Adrenal gland (tissue), 5 donors: ENCODE results near the gene TMEM135.

Source experiments
- POLR2A ChIP-seq, 2 donors: fragments of 450-650 bp; IDR thresholded peaks; one replicate each; pipeline ENCODE4 v1.6.1; 2017; ENCODE audit warnings: antibody characterized with exemption in 2 of 2, mild to moderate bottlenecking in 2 of 2, moderate library complexity in 1 of 2
- TF ChIP-seq, protein P1 (sequence below), 6 experiments: fragments of 450-650 bp in 4 of 6; fragments of 200-600 bp in 2 of 6; sonication (generic) in 1 of 6; IDR thresholded peaks; 1 replicate in 5 of 6; 2 replicates in 1 of 6; pipeline versions ENCODE4 v1.5.1 to v1.8.0; 2016 to 2021; ENCODE audit warnings: antibody characterized with exemption in 6 of 6, mild to moderate bottlenecking in 2 of 6, moderate library complexity in 1 of 6
- donor health status: DM: no; HTN: no; CAD: no.

GRCh38 chr11:87239531-87239930, 201.8 kb downstream of the TMEM135 start:
- TF ChIP-seq, protein P1, sequence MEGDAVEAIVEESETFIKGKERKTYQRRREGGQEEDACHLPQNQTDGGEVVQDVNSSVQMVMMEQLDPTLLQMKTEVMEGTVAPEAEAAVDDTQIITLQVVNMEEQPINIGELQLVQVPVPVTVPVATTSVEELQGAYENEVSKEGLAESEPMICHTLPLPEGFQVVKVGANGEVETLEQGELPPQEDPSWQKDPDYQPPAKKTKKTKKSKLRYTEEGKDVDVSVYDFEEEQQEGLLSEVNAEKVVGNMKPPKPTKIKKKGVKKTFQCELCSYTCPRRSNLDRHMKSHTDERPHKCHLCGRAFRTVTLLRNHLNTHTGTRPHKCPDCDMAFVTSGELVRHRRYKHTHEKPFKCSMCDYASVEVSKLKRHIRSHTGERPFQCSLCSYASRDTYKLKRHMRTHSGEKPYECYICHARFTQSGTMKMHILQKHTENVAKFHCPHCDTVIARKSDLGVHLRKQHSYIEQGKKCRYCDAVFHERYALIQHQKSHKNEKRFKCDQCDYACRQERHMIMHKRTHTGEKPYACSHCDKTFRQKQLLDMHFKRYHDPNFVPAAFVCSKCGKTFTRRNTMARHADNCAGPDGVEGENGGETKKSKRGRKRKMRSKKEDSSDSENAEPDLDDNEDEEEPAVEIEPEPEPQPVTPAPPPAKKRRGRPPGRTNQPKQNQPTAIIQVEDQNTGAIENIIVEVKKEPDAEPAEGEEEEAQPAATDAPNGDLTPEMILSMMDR (IDR thresholded peaks at IDR 0.05) = no peak
- TF ChIP-seq POLR2A (IDR thresholded peaks at IDR 0.05) = no peak
